GM19025 (cell line): Measurements from ENCODE around the gene PRRC2B.
A peak's percentile ranks its signal among the peaks of the same experiment; 100 is the strongest.
"Not testable (repeated sequence)": the region's sequence is repeated elsewhere in the genome, so short reads cannot be mapped to it uniquely, and the experiment has no call there.

Experiments
- ATAC-seq: cut with Tn5 transposase; IDR thresholded peaks from one replicate; pipeline ENCODE4 v1.9.1; 2021; ENCODE audit warnings: mild to moderate bottlenecking, low read depth, moderate library complexity; ENCODE audit not compliant: unreplicated experiment

The PRRC2B gene

DNA sequence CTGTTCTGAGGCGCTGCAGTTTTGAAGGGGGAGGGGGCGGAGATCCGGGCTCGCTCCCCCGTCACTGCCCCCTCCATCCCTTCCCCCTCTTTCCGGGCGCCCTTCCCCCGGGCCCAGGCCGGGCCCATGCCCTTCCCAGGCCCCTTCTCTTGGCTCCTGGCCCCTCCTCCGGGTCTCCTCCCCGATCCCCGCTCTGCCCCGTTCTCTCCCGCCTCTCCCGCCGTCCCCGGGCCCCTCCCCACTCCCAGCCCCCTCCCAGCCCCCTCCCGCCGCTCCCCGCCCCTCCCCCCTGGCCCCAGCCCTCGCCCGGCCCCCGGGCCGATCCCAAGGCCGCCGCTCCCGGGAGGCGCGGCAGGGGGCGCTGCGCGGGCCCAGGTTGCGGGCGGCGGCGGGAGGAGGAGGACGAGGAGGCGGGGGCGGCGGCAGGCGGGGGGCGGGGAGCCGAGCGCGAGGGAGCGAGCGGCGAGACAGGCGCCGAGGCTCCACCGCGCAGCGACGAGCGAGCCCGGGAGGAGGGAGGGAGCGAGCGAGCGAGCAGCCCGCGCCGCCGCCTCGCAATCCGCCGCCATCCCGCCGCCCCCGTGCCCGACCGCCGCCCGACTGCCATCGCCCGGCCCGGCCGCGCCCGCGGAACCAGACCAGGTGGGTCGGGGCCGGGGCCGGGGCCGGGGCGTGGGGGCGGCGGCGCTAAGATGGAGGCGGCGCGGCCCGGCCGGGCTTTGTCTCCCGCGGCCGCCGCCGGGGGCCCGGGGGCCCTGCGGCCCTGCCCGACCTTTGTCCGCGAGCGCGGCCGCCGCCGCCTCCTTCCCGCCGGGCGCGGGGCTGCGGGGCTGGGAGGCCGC, at the start of gene PRRC2B:
Gene PRRC2B, plus strand, starts transcription at position 465 of the 842 bp plus-strand sequence. CDS start 36,059 bp downstream, outside the sequence.
- peak; percentile 44 for ATAC-seq

DNA sequence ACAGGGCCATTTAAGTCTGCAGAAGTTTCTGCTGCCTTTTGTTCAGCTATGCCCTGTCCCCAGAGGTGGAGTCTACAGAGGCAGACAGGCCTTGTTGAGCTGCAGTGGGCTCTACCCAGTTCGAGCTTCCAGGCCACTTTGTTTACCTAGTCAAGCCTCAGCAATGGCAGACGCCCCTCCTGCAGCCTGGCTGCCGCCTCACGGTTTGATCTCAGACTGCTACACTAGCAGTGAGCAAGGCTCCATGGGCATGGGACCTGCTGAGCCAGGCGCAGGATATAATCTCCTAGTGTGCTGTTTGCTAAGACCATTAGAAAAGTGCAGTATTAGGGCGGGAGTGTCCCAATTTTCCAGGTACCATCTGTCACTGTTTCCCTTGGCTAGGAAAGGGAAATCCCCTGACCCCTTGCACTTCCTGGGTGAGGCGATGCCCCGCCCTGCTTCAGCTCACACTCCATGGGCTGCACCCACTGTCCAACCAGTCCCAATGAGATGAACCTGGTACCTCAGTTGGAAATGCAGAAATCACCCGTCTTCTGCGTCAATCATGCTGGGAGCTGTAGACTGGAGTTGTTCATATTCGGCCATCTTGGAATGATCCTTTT, 48.9 kb upstream of the PRRC2B start:
- not testable (repeated sequence) for ATAC-seq

DNA sequence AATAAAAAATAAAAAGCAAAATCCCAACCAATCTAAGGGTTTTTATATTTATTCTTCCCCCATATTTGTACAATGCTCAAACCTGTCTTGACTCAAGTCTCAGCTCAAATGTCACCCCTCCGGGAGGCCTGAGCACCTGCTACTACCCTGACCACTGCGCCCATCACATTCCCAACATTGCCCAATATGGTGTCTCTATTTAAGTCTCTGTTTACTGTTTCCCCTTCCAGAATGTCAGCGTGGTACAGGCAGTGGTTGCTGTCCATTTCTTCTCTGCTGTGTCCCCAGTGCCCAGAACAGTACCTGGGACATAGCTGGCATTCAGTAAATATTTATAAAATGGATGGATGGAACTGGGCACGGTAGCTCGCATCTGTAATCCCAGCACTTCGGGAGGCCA, 47.3 kb upstream of the PRRC2B start:
- no peak for ATAC-seq

DNA sequence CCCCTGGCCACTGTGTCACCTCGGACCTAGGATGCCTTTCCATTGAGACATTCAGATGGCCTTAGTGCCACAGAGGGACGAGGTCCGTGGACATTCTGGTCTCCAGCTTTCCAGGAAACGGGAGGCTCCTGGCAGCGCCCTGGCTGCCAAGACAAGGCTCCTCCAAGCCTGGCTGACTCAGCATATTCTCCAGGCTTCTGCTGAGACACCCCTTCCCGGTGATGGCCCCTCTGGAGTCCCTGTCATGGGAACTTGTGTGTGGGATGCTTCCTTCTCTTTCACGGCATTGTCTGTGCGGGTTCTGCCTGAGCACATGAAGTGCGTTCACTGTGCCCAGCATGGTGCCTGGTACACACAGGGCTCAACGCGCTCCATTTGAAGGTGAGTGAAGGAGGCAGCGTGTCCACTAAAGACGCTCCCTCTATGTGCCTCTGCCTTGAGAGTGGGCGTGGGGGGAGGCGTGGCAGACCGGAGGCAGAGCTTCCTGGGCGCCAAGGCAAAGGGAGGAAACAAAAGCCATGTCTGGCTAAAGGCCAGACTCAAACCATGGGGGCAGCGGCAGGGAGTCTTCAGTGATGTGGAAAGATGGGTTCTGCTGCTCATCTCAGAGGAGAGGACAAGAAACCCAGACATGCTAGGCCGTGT, 46.4 kb upstream of the PRRC2B start:
- ATAC-seq: no peak

DNA sequence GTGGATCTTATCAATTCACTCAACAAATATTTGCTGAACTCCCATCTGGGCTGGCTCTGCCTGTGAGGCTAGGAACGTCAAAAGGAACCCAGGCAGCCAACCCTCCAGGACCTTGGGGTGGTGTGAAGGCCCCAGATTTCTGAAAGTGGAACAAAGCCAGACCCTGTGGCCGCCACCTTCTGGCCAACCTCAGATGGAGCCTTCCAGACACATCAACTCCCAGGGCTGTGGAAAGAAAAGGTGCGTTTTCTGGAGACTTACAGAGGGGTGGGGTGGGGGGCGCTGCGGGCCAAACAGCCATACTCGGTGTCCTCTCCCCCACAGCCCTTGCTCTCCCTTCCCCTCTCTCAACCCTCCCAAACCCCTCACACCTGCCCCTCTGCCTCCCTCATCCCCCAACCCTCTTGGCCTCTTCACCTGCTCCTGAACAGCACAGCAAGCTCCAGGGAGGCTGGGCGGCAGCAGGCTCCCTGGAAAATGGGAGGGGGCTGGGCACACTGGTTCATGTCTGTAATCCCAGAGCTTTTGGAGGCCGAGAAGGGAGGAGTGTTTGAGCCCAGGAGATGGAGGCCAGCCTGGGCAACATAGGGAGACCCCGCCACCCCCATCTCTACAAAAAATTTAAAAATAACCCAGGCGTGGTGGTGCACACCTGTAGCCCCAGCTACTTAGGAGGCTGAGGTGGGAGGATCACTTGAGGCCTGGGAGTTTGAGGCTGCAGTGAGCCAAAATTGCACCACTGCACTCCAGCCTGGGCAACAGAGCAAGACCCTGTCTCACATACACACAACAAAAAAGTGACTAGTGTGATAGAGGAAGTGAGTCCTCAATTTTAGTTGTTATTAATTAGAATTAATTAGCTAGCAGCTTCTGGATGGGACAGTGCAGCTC, 45.0 kb upstream of the PRRC2B start:
- ATAC-seq: no peak

DNA sequence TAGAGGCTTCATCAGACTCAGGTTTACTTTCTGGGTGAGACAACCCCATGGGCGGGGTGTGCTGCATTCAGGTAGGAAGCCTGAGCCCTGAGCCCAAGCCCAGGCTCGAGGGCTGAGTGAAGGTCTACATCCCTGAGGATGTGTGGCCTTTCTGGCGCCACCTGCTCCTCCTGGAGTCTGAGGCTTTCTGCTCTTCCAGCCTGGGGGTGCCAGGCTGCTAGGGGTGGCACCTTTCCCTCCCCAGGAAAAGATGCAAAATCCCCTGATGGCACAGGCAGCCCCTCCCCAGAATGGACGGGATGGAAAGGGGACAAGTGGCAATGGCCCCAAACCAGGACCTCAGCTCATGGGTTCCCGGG, 44.4 kb upstream of the PRRC2B start:
- no peak for ATAC-seq

DNA sequence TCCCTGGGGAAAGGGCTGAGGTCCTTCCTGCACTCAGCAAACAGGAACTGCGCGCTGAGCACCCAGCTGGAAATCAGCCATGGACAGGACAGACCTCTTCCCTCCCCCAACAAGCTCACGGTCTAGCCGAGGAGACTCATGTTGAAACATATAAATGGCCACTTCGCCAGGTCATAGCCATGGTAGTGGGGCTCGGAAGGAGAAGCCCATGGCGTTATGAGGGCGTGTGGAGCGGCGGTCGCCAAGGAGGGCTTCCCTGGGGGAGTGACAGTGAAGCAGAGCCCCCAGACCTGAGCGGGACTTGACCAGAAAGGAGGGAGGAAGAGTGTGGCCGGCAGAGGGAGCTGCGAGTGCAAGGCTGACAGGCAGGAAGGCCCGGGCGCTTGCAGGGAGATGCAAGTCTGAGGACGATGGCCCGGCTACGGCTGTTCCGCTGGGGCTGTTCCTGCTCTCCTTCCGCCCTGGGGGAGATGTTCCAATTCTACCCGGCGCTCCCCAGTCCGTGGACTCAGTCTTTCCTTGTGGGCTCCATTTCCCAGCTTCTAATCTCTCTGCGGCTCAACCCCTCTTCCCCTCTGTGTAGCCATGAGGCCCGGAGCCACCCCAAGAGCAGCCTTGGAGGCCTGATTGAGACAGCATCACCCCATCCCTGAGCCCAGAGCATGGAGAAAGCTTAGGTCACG, 43.9 kb upstream of the PRRC2B start:
- peak; percentile 63 for ATAC-seq

DNA sequence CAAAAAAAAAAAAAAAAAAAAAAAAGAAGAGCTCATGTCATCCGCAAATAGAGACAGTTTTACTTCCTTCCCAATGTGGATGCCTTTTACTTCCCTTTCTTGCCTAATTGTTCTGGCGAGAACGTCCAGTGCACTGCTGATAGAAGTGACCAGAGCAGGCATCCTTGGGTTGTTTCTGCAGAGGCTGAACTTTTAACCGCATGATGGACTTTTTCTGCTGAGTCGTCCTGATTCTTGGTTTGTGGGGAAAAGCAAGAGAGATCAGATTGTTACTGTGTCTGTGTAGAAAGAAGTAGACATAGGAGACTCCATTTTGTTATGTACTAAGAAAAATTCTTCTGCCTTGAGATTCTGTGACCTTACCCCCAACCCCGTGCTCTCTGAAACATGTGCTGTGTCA, 37.4 kb upstream of the PRRC2B start:
- not testable (repeated sequence) for ATAC-seq

DNA sequence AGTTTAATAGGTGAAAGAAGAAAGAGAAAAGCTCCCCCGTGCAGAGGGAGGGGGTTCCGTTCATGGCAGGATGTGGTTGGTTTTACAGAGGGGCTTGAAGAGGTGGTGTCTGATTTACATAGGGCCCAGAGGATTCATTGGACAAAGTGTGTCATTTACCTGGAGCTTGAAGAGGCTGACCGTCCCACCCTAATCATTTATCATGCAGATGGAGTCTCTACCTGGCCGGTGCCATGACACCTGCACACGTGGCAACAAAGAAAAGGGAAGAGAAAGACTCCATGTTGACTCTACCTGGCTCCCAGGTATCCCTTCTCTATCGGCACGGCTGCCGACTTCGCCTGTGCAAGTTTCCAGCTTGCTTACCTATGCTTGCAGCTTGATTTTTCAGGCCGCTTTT, 35.3 kb upstream of the PRRC2B start:
- no peak for ATAC-seq

DNA sequence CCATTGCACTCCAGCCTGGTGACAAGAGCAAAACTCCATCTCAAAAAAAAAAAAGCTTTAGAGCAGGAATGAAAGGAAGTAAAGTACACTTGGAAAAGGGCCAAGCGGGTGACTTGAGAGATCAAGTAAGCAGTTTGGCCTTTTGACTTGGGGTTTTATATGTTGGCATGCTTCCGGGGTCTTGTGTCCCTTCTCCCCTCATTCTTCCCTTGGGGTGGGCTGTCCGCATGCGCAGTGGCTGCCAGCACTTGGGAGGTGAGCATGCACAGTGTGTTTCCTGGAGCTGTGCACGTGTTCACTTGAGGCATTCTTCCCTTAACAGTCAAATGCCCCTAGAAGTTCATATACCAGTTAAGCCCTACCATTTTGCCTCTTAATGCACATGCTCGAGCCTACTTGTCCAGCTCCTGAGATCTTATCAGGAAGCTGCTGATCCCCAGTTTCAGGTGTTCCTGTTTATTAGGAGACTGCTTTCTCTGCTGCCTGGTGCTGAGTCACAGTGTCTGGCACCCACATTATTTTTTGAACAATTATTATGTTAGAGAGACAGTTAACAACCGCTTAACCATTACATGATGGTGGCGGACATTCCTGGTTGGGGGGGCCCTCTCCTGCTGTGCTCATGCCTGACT, 32.6 kb upstream of the PRRC2B start:
- no peak for ATAC-seq

DNA sequence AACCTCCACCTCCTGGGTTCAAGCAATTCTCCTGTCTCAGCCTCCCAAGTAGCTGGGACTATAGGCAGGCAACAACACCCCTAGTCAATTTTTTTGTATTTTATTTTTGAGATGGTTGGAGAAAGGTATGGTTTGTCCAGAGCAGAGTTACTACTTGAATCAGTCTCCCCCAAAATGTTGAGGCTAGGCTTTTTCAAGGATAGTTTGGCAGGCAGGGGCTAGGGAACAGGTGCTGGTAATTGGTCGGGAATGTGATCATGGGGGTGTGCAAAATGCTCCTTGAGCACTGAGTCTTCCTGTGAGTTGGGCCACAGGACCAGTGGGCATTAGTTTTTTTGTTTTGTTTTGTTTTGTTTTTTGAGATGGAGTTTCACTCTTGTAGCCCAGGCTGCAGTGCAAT, 28.3 kb upstream of the PRRC2B start:
- ATAC-seq: no peak

DNA sequence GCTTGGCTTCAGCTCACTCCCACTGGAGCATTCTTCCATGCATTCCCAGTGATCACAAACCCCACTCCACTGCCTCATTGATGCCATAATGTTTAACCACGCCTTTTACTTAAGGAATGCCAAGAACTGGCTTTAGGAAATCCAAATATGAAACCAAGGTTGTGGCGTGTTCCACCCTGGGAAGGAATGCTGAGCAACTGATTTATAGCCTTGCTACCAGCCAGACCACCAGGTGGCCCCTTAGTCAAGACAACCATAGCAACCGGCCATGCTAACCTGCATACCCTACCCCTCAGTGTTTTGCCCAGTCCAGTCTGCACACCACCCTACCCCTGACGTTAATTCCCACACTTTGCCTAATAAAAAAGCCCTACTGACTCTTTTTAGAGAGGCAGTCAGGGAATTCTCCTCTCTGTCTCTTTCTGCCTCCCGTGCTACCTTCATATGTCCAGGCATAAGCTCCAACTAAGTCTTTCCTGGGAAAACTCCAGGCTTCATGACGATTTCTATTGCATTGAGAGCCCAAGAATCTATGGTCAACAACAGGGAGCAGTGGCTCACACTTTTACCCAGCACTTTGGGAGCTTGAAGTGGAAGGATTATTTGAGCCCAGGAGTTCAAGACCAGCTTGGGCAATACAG, 27.0 kb upstream of the PRRC2B start:
- ATAC-seq: no peak

DNA sequence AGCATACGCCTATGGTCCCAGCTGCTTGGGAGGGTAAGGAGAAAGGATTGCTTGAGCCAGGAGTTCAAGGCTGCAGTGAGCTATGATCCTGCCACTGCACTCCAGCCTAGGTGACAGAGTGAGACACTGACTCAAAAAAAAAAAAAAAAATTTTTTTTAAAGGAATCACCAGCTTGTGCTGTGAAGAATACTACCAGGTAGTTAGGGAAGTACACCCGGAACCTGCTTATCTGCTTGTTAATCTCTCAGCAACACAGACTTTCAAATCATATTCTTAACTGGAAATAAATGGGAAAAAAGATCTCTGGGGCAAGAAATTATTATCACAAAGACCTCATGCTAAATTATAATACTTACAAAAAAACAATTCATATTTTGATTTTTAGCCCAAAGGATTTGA, 26.4 kb upstream of the PRRC2B start:
- no peak for ATAC-seq

DNA sequence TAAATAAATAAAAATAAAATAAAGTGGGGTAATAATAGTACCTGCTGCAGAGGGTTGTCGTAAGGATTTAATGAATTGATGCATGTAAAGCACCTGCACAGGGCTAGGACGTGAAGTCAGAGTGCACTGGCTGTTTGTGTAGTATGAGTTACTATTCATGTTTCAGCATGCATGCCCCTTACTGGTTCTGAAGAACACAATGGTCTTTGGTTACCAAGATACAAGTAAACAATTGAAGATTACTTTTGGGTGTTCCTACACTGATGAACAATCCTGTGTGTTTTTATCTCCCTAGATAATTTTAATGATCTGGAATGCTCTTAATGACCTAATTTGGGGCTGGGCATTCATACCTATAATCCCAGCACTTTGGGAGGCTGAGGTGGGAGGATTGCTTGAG, 23.2 kb upstream of the PRRC2B start:
- no peak for ATAC-seq

DNA sequence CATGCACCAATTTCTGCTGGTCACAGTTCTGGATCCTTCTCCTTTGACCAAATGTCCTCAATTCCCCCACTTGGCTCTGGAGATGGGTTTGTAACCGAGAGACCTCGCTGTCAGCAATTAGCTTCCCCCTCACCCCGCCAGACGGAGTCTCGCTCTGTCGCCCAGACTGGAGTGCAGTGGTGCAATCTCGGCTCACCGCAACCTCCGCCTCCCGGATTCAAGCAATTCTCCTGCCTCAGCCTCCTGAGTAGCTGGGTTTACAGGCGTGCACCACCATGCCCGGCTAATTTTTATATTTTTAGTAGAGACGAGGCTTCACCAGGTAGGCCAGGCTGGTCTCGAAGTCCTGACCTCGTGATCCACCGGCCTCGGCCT, 21.3 kb upstream of the PRRC2B start:
- ATAC-seq: not testable (repeated sequence)

DNA sequence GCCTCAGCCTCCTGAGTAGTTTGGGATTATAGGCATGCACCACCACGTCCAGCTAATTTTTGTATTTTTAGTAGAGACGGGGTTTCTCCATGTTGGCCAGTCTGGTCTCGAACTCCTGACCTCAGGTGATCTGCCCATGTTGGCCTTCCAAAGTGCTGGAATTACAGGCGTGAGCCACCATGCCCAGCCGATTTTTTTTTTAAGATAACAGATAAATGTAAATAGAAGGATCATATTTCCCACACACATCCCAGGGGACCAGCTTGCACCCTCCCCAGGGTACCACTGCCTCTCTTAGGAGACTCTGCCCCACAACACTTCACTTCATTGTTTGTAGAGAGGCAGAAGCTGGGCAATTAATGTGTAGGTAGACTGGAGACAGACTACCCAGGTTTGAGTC, 19.2 kb upstream of the PRRC2B start:
- not testable (repeated sequence) for ATAC-seq

DNA sequence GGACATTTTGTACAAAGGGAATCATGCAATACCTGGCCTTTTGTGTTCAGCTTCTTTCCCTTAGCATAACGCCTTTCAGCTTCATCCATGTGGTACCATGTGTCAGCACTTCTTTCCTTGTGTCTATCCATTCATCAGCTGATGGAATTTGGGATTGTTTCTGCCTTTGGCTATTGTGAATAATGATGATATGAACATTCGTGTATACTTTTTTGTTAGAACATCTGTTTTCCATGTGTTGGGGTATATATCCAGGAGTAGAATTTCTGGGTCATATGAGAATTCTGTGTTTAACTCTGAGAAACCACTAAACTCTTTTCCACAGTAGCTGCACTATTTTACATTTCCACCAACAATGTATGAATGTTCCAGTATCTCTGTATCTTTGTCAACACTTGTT, 14.8 kb upstream of the PRRC2B start:
- no peak for ATAC-seq

DNA sequence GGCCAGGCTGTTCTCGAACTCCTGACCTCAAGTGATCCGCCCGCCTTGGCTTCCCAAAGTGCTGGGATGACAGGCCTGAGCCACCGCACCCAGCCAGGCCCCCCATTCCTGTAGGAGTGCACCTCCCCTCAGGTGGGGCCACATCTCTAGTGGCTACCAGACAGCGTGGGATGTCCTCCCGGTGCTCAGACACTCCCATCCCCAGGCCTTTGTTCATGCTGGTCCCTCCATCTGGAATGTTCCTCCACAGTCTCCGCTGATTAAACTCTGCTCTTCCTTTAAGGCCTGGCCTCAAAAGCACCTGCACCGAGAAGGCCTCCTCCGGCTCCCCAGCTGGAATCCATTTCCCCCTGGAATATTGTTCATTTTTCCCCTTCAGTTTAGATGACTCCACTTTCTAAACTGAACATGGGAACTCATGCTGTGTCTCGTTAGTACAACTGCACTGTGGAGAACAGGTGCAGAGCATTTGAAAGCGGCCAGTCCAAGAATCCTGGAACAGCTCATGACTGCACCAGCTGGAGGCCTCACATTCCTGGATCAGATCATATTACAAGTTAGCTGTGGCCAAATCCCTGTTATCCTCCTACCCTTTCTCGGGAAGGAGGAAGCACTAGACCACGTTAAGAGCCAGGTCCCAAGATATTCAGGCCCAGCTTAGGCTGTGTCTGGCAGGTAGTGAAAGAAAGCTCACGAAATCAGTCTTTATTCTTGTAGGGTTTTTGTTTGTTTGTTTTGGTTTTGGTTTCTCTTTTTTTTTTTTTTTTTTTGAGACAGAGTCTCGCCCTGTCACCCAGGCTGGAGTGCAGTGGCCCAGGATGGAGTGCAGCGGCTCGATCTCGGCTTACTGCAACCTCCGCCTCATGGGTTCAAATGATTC, 10.8 kb upstream of the PRRC2B start:
- no peak for ATAC-seq
